Cardiac ventricle fibroblast (primary cell): ENCODE measurements around the gene DGCR6. TPM values are rescaled to one million over a fixed set of nuclear protein-coding genes. Genes with fewer than 3 reads are reported as not detected.

Experiments used
- total RNA-seq: library from RNA; depleted of rRNA; stranded (reverse); fragments of >200 nt; gene quantifications from 2 replicates; pipeline ENCODE4 v1.2.3, GENCODE V29; 2015

Gene DGCR6
- 0.20 TPM in 1 of 2 replicates, not detected in the other for total RNA-seq

GRCh38 chr22:18905540-18906409 is at the start of gene DGCR6:
DGCR6 (plus strand) TSS chr22:18906320; CDS start chr22:18906375, 55 bp downstream.

GRCh38 chr22:18935889-18936529 is 29.9 kb downstream of the DGCR6 start, which contains the start of gene PRODH:
PRODH (minus strand) TSS chr22:18936293; CDS start chr22:18936287, 6 bp downstream.

Other genes starting within 250 kb of the DGCR6 start
- not detected in 2 replicates for gene PRODH, start 30.0 kb downstream of the DGCR6 start, total RNA-seq
- 36.3 and 39.6 TPM in 2 replicates for gene DGCR2, start 216.1 kb downstream of the DGCR6 start, total RNA-seq
- gene TSSK2, start 225.0 kb downstream of the DGCR6 start, total RNA-seq: not detected in 2 replicates
- gene ESS2, start 238.3 kb downstream of the DGCR6 start, total RNA-seq: 12.8 and 13.1 TPM in 2 replicates
- gene GSC2, start 244.0 kb downstream of the DGCR6 start, total RNA-seq: not detected in 2 replicates